Superior temporal gyrus (tissue), 1 donor: Measurements from ENCODE around the gene LHX5.
A peak's percentile ranks its signal among the peaks of the same experiment; 100 is the strongest.

Source experiments
- DNase-seq: peaks from one replicate; pipeline ENCODE4 v3.0.0-alpha.2; 2016; ENCODE audit errors: extremely low spot score

LHX5 gene

DNA sequence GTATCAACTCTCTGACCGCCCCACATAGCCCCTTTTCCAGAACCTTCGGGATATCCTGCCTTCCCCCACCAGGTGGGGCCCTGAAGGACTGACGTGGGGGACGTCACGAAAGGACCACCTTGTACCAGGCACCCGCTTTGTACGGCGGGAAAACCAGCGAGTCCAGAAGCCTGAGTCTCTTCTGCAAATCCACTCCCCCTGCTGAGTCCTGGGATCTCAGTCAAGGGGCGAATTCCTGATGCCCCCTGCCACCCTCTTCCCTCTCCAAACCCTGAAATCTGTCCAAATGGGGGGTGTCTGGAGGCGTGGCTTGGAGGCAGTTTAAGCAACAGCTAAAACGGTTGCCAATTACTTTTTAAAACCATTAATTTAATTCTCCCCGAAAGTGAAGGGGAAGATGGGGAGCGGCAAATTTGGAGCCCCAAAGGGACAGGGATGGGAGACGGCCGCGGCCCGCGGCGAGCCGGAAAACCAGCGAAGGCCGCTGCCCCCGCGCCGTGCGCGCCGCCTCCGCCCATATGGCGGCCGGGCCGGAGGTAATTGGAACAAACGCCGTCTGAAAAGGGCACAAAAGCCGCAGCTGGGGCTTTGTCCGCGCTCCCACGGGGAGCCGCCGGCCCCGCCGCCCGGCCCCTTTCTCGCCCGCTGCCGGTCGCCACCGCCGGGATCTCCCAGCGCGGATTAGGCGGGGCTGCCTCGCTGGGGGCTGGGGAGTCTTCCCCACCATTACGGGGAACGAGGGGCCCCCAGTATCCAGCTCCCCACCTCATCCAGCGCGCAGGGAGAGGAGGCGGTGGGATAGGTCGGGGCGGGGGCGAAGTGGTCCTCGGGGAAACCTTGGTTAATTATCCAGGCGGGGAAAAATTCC lies 6.6 kb downstream of the LHX5 start:
- DNase-seq = no peak

DNA sequence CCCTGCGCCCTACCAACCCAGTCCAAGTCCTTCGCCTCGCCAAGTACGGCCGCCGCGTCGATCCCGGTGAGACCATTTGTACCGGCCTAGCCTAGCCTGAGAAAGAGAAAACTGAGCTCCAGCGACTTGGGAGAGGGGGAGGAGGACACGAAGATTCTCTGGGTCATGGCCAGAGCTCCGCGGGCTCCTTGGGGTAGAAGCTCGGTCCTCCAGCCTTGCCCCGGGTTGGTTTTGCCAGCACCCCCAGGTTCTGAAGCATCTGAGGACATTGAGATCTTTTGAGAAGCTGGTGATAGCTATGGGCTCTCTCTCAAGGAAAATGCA lies 7.3 kb downstream of the LHX5 start:
- DNase-seq = no peak

GRCh38 chr12:113463746-113464451 lies 7.8 kb downstream of the LHX5 start:
- no peak for DNase-seq

DNA sequence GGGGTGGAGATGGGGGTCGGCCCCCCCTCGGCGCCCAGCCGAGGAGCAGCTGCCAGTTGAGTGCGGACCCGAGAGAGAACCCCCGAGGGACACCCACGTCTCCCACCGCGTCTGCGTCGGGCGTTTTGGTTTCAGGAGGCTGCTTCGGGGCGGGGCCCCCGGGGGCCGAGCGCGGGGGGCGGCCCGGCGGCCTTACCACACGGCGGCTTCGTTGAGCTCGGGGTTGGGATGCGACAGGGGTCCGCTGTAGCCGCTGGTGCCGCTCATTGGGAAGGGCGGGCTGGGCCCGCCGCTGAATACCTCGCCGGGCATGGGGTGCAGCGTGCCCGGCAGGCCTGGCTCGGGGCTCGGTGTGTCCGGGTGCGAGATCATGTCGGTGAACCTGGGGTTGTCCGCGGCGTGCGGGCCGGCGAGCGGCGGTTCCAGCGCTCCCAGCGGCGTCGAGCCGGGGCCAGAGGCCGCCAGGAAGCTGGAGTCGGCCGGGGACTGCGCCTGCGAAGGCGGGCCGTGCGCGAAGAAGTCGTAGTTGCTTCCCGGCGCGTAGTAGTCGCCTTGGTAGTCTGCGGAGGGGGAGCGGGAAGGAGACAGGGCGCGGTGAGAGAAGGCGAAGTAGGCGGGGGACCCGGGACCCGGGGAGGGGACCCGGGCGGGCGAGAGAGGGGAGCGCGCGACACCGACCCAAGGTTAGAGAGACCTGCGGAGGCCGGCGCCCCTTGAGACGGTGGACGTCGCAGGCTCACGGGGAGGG lies 8.5 kb downstream of the LHX5 start:
- no peak for DNase-seq

- DNase-seq = peak; percentile 72
Measured at GRCh38 chr12:113462117-113462774, 9.4 kb downstream of the LHX5 start.

DNA sequence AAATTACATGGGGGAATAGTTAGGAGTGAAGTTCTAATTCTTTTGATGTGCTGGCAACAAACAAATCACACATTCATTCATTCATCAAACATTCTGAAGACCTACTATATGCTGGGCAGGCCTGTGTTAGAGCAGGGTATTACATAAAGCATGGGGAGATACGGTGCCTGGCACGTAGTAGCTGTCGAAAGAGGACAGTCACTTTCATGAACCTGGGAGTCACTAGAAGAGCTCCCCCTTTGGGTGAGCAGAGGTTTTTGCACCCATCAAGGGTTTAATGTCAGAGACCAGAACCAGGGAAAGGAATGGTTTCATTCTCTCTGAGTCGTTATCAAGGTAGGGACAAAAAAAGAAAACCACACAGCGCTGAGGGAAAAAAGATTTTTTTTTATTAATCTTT lies 10.0 kb downstream of the LHX5 start:
- no peak for DNase-seq

GRCh38 chr12:113459981-113460380 lies 11.7 kb downstream of the LHX5 start:
- no peak for DNase-seq

GRCh38 chr12:113457710-113458109 lies 14.0 kb downstream of the LHX5 start:
- no peak for DNase-seq

GRCh38 chr12:113457185-113457584 lies 14.5 kb downstream of the LHX5 start:
- DNase-seq = no peak

GRCh38 chr12:113456761-113457160 lies 14.9 kb downstream of the LHX5 start:
- DNase-seq = no peak

GRCh38 chr12:113456199-113456598 lies 15.5 kb downstream of the LHX5 start:
- DNase-seq = no peak

DNA sequence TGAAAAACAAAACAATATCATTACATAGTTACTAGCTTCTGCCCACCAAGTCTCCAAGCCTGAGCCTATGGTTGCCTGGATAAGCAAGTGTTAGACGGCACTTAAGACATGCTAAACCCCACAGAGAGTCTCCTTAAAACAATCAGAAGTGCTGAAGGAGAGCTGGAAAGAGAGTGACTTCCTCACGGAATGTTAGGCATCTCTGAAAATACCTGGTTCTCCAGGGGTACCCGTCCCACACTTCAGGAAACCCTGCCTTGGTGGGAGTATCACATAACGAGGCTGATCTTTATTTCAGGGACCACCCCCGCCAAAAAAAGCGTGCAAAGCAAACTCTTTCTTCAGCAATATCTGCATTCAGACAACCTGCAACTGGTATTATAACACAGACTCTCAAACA lies 18.3 kb downstream of the LHX5 start:
- no peak for DNase-seq

DNA sequence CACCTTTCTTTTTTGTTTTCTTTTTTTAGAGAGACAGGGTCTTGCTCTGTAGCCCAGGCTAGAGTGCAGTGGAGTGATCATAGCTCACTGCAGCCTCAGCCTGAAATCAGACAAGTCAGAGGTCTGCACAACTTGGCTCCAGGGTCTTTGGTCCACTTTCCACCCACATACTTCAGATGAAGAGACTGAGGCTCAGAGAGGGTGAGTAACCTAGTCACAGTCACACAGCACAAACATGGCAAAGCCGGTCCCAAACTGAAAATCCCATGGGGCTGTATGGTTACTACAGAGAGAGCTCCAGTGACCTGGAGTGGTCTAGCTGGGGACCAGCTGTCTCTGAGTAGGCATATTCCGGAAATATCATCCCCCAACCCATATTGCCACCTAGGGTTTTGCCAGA lies 19.2 kb downstream of the LHX5 start:
- DNase-seq = no peak

- no peak for DNase-seq
Measured at GRCh38 chr12:113449839-113450238, 21.8 kb downstream of the LHX5 start.

DNA sequence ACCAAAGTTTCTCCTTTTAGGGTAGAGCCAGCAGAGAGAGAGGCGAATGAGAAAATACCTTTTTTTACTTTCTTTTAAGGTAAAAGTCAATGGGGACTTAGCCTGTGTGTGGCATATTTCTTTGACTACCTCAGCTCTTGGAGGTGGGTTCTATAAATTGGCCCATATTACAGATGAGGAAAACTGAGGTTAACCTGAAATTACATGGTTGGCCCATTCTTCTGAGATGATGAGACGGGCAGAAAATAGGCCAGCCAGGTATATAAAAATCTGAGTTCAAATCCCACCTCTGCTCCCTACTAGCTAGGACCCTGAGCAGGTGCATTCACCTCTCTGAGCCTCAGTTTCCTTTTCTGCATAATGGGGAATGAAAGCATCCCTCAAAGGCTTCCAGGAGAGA lies 22.4 kb downstream of the LHX5 start:
- no peak for DNase-seq

- no peak for DNase-seq
Measured at GRCh38 chr12:113448873-113449272, 22.8 kb downstream of the LHX5 start.

DNA sequence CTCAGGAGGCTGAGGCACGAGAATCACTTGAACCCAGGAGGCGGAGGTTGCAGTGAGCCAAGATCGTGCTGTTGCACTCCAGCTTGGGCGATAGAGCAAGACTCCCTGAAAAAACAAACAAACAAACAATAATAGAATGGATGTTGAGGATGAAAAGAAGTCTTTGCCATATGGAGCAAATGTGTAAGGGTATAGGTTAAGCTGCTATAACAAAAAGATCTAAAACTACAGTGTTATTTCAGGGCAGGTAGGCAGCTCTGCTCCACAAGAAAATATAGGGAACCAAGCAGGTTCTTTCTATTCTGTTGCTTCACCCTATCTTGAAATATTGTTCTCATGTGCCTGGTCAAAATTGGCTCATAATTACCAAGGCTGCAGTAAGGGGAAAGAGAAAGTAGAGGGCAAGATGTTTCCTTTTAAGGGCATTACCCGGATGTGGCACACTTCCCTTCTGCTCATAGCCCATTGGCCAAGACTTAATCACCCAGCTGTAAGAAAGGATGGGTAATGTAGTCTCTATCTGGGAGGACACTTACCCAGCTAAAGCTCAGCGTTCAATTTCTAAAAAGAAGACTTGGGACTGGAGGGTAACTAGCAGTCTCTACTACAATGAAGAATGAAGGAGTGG lies 26.0 kb downstream of the LHX5 start:
- no peak for DNase-seq

GRCh38 chr12:113443030-113443539 lies 28.6 kb downstream of the LHX5 start:
- no peak for DNase-seq

- no peak for DNase-seq
Measured at GRCh38 chr12:113440947-113441782, 30.5 kb downstream of the LHX5 start.

DNA sequence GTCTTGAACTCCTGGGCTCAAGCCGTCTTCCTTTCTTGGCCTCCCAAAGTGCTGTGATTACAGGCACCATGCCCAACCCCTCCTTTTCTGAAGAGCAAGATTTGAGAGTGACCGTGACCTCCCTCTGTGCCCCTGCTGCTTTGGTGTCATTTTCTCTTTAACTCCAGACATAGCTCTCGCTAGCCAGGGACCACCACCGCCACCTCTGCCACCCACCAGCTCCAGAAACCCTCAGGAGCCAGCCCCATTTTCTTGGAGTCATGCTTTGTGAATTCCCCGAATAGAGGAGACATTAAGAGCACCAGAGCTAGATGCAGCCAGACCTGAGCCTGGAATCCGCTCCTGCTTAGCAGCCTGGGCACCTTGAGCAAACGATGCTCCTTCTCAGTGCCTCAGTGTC lies 31.3 kb downstream of the LHX5 start:
- DNase-seq = no peak
